DOHH2 (cell line): ENCODE results near the gene TBKBP1.

Experiments used
- H3F3A ChIP-seq: fragments of 200-600 bp; sonication (generic), shearing (Covaris generic); 2 replicates; pipeline ENCODE4 v1.6.0; 2016; ENCODE audit warnings: antibody characterized with exemption, mild to moderate bottlenecking; ENCODE audit not compliant: control insufficient read depth, insufficient read depth
- H3K27ac ChIP-seq: fragments of 200-600 bp; sonication (generic); 2 replicates; pipeline ENCODE4 v1.5.1; 2014; ENCODE audit warnings: low read depth, mild to moderate bottlenecking, low read length, moderate library complexity
- H3K27me3 ChIP-seq: fragments of 200-600 bp; sonication (generic); 2 replicates; pipeline ENCODE4 v1.6.1; 2014; ENCODE audit warnings: mild to moderate bottlenecking, low read length, mixed read lengths; ENCODE audit not compliant: control insufficient read depth
- H3K36me3 ChIP-seq: fragments of 200-600 bp; sonication (generic); 2 replicates; pipeline ENCODE4 v1.6.1; 2014; ENCODE audit warnings: mild to moderate bottlenecking, low read length, moderate library complexity, mixed read lengths; ENCODE audit not compliant: control insufficient read depth
- H3K4me1 ChIP-seq: fragments of 200-600 bp; sonication (generic); 2 replicates; pipeline ENCODE4 v1.6.1; 2014; ENCODE audit warnings: mild to moderate bottlenecking, low read length, mixed read lengths; ENCODE audit not compliant: control insufficient read depth
- H3K4me2 ChIP-seq: fragments of 200-600 bp; sonication (generic); 2 replicates; pipeline ENCODE4 v1.6.0; 2014; ENCODE audit warnings: mild to moderate bottlenecking, low read length, moderate library complexity
- H3K4me3 ChIP-seq: fragments of 200-600 bp; sonication (generic); 2 replicates; pipeline ENCODE4 v1.5.1; 2014; ENCODE audit warnings: mild to moderate bottlenecking, low read length, mixed read lengths
- H3K79me2 ChIP-seq: fragments of 200-600 bp; sonication (generic); 2 replicates; pipeline ENCODE4 v1.6.1; 2014; ENCODE audit warnings: mild to moderate bottlenecking, low read length, mixed read lengths; ENCODE audit not compliant: control insufficient read depth
- H3K9me2 ChIP-seq: fragments of 200-600 bp; sonication (generic); replicated peaks from 2 replicates; pipeline ENCODE4 v1.6.1; 2014; ENCODE audit warnings: mild to moderate bottlenecking, low read length, mixed read lengths; ENCODE audit not compliant: control insufficient read depth
- H3K9me3 ChIP-seq: fragments of 200-600 bp; sonication (generic); 2 replicates; pipeline ENCODE4 v1.6.1; 2014; ENCODE audit warnings: antibody characterized with exemption, low read length, mixed read lengths; ENCODE audit not compliant: control insufficient read depth, insufficient read depth
- H4K20me1 ChIP-seq: fragments of 200-600 bp; sonication (generic); 2 replicates; pipeline ENCODE4 v1.6.0; 2014; ENCODE audit warnings: low read depth, mild to moderate bottlenecking, antibody characterized with exemption, low read length, moderate library complexity; ENCODE audit not compliant: control insufficient read depth, insufficient read depth
- CTCF ChIP-seq: fragments of 200-600 bp; sonication (generic); IDR thresholded peaks from one replicate; pipeline ENCODE4 v1.5.1; 2014; ENCODE audit warnings: antibody characterized with exemption, mild to moderate bottlenecking, low read depth, low read length; ENCODE audit not compliant: poor library complexity, severe bottlenecking
- EZH2phosphoT487 ChIP-seq: fragments of 200-600 bp; sonication (generic); IDR thresholded peaks from 2 replicates; pipeline ENCODE4 v1.6.1; 2017; ENCODE audit warnings: borderline replicate concordance, mild to moderate bottlenecking, antibody characterized with exemption, low read length, moderate library complexity, mixed read lengths

Gene TBKBP1

GRCh38 chr17:47698749-47699535, 5.0 kb downstream of the TBKBP1 start:
- H3F3A ChIP-seq = peaks cover 3% of the 10 kb centered on the region
- H4K20me1 ChIP-seq = no peaks in the 10 kb centered on the region
- H3K4me3 ChIP-seq = no peak overlapping the region
- H3K27ac ChIP-seq = no peak overlapping the region
- H3K79me2 ChIP-seq = no peaks in the 10 kb centered on the region
- no peaks in the 10 kb centered on the region for H3K9me2 ChIP-seq
- TF ChIP-seq CTCF = peak; percentile 95
- no peak for TF ChIP-seq EZH2phosphoT487
- no peaks in the 10 kb centered on the region for H3K9me3 ChIP-seq
- peaks cover 36% of the 10 kb centered on the region for H3K4me1 ChIP-seq
- H3K36me3 ChIP-seq = no peaks in the 10 kb centered on the region
- peaks cover 4% of the 10 kb centered on the region; the same call in 1 of the 2 replicates for H3K27me3 ChIP-seq
- H3K4me2 ChIP-seq = no peak overlapping the region

GRCh38 chr17:47699536-47699840, 5.5 kb downstream of the TBKBP1 start:
- TF ChIP-seq CTCF (no peak), EZH2phosphoT487 (no peak)
- H3K79me2 ChIP-seq = no peaks in the 10 kb centered on the region
- H3K4me2 ChIP-seq = no peak overlapping the region
- peaks cover 3% of the 10 kb centered on the region for H3F3A ChIP-seq
- no peaks in the 10 kb centered on the region for H3K36me3 ChIP-seq
- no peaks in the 10 kb centered on the region for H3K9me3 ChIP-seq
- H3K27me3 ChIP-seq = peaks cover 5% of the 10 kb centered on the region; the same call in 1 of the 2 replicates
- no peaks in the 10 kb centered on the region; the same call in 1 of the 2 replicates for H4K20me1 ChIP-seq
- H3K9me2 ChIP-seq = no peaks in the 10 kb centered on the region
- peaks cover 42% of the 10 kb centered on the region for H3K4me1 ChIP-seq
- no peak overlapping the region for H3K27ac ChIP-seq
- no peak overlapping the region for H3K4me3 ChIP-seq

- H3K4me1 ChIP-seq = peaks cover 39% of the 10 kb centered on the region
- H3K36me3 ChIP-seq = no peaks in the 10 kb centered on the region
- H3K27me3 ChIP-seq = 0 out of 2 replicates have a peak, but pooled peaks cover 4% of the 10 kb centered on the region
- H3K9me3 ChIP-seq = no peaks in the 10 kb centered on the region
- peaks cover 3% of the 10 kb centered on the region for H3F3A ChIP-seq
- no peak overlapping the region for H3K4me2 ChIP-seq
- no peak overlapping the region for H3K27ac ChIP-seq
- no peaks in the 10 kb centered on the region for H3K9me2 ChIP-seq
- no peak overlapping the region for H3K4me3 ChIP-seq
- no peaks in the 10 kb centered on the region; the same call in 1 of the 2 replicates for H4K20me1 ChIP-seq
- TF ChIP-seq EZH2phosphoT487 (no peak), CTCF (no peak)
- H3K79me2 ChIP-seq = no peaks in the 10 kb centered on the region
Observed at GRCh38 chr17:47700471-47701449, 6.8 kb downstream of the TBKBP1 start.
